DOHH2 (cell line): Measurements from ENCODE around the gene COX10.

Experiments used
- H3F3A ChIP-seq: fragments of 200-600 bp; sonication (generic), shearing (Covaris generic); 2 replicates; pipeline ENCODE4 v1.6.0; 2016; ENCODE audit warnings: antibody characterized with exemption, mild to moderate bottlenecking; ENCODE audit not compliant: control insufficient read depth, insufficient read depth
- H3K27ac ChIP-seq: fragments of 200-600 bp; sonication (generic); 2 replicates; pipeline ENCODE4 v1.5.1; 2014; ENCODE audit warnings: low read depth, mild to moderate bottlenecking, low read length, moderate library complexity
- H3K27me3 ChIP-seq: fragments of 200-600 bp; sonication (generic); 2 replicates; pipeline ENCODE4 v1.6.1; 2014; ENCODE audit warnings: mild to moderate bottlenecking, low read length, mixed read lengths; ENCODE audit not compliant: control insufficient read depth
- H3K36me3 ChIP-seq: fragments of 200-600 bp; sonication (generic); 2 replicates; pipeline ENCODE4 v1.6.1; 2014; ENCODE audit warnings: mild to moderate bottlenecking, low read length, moderate library complexity, mixed read lengths; ENCODE audit not compliant: control insufficient read depth
- H3K4me1 ChIP-seq: fragments of 200-600 bp; sonication (generic); 2 replicates; pipeline ENCODE4 v1.6.1; 2014; ENCODE audit warnings: mild to moderate bottlenecking, low read length, mixed read lengths; ENCODE audit not compliant: control insufficient read depth
- H3K4me2 ChIP-seq: fragments of 200-600 bp; sonication (generic); 2 replicates; pipeline ENCODE4 v1.6.0; 2014; ENCODE audit warnings: mild to moderate bottlenecking, low read length, moderate library complexity
- H3K4me3 ChIP-seq: fragments of 200-600 bp; sonication (generic); 2 replicates; pipeline ENCODE4 v1.5.1; 2014; ENCODE audit warnings: mild to moderate bottlenecking, low read length, mixed read lengths
- H3K79me2 ChIP-seq: fragments of 200-600 bp; sonication (generic); 2 replicates; pipeline ENCODE4 v1.6.1; 2014; ENCODE audit warnings: mild to moderate bottlenecking, low read length, mixed read lengths; ENCODE audit not compliant: control insufficient read depth
- H3K9me2 ChIP-seq: fragments of 200-600 bp; sonication (generic); replicated peaks from 2 replicates; pipeline ENCODE4 v1.6.1; 2014; ENCODE audit warnings: mild to moderate bottlenecking, low read length, mixed read lengths; ENCODE audit not compliant: control insufficient read depth
- H3K9me3 ChIP-seq: fragments of 200-600 bp; sonication (generic); 2 replicates; pipeline ENCODE4 v1.6.1; 2014; ENCODE audit warnings: antibody characterized with exemption, low read length, mixed read lengths; ENCODE audit not compliant: control insufficient read depth, insufficient read depth
- H4K20me1 ChIP-seq: fragments of 200-600 bp; sonication (generic); 2 replicates; pipeline ENCODE4 v1.6.0; 2014; ENCODE audit warnings: low read depth, mild to moderate bottlenecking, antibody characterized with exemption, low read length, moderate library complexity; ENCODE audit not compliant: control insufficient read depth, insufficient read depth
- EZH2phosphoT487 ChIP-seq: fragments of 200-600 bp; sonication (generic); IDR thresholded peaks from 2 replicates; pipeline ENCODE4 v1.6.1; 2017; ENCODE audit warnings: borderline replicate concordance, mild to moderate bottlenecking, antibody characterized with exemption, low read length, moderate library complexity, mixed read lengths
- TF ChIP-seq, protein P1 (sequence below): fragments of 200-600 bp; sonication (generic); IDR thresholded peaks from one replicate; pipeline ENCODE4 v1.5.1; 2014; ENCODE audit warnings: antibody characterized with exemption, mild to moderate bottlenecking, low read depth, low read length; ENCODE audit not compliant: poor library complexity, severe bottlenecking

Gene COX10

DNA sequence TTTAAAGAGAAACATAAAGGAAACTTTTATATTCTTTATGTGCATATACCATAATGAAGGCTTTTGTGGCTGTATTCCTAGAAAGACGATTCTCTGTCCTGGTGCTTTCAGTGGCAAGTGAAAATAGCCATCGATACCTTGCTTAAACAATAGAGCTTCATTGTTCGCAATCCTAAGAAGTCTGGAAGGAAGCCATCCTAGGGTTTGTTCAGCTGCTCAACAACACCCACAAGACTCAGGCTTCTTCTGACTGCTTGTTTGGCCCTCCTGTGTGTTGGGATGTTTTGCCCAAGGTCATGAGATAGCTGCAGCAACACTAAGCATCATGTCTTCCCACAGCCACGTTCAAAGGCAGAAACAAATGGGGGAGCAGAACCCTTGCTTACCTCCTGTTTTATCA, 36.1 kb upstream of the COX10 start:
- no peak for TF ChIP-seq EZH2phosphoT487
- TF ChIP-seq, protein P1, sequence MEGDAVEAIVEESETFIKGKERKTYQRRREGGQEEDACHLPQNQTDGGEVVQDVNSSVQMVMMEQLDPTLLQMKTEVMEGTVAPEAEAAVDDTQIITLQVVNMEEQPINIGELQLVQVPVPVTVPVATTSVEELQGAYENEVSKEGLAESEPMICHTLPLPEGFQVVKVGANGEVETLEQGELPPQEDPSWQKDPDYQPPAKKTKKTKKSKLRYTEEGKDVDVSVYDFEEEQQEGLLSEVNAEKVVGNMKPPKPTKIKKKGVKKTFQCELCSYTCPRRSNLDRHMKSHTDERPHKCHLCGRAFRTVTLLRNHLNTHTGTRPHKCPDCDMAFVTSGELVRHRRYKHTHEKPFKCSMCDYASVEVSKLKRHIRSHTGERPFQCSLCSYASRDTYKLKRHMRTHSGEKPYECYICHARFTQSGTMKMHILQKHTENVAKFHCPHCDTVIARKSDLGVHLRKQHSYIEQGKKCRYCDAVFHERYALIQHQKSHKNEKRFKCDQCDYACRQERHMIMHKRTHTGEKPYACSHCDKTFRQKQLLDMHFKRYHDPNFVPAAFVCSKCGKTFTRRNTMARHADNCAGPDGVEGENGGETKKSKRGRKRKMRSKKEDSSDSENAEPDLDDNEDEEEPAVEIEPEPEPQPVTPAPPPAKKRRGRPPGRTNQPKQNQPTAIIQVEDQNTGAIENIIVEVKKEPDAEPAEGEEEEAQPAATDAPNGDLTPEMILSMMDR: no peak
- Histone ChIP-seq H4K20me1 (no peaks in the 10 kb centered on the region), H3K4me2 (no peak overlapping the region), H3K79me2 (no peaks in the 10 kb centered on the region), H3K4me1 (no peaks in the 10 kb centered on the region), H3K9me2 (no peaks in the 10 kb centered on the region), H3F3A (no peaks in the 10 kb centered on the region; the same call in 1 of the 2 replicates), H3K27me3 (no peaks in the 10 kb centered on the region), H3K27ac (no peak overlapping the region), H3K4me3 (no peak overlapping the region), H3K9me3 (no peaks in the 10 kb centered on the region), H3K36me3 (peaks cover 35% of the 10 kb centered on the region)

DNA sequence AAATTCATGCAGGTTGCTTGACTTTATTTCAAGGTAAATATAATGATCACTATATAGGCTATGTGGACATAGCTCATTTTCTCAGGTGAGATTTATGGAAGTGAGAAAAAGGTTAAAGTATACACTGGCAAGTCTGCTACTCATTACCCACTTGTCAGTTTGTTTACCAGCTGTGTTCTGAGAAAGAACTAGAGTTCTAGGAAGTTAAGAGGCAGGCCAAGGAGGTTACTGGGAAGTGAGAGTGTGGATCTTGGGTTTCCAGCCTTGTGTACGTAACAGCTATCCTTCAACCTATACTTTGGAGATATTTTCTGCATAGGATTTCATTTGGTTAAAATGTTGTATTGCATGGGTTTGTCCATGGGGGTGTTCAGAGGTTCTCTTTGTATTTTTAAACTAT, 31.9 kb upstream of the COX10 start:
- H3K9me3 ChIP-seq: no peaks in the 10 kb centered on the region
- no peaks in the 10 kb centered on the region for H4K20me1 ChIP-seq
- H3K27me3 ChIP-seq: no peaks in the 10 kb centered on the region
- H3K36me3 ChIP-seq: peaks cover 20% of the 10 kb centered on the region
- H3K4me1 ChIP-seq: no peaks in the 10 kb centered on the region
- H3K79me2 ChIP-seq: peaks cover 13% of the 10 kb centered on the region
- no peaks in the 10 kb centered on the region for H3K9me2 ChIP-seq
- no peak overlapping the region for H3K4me2 ChIP-seq
- no peak overlapping the region for H3K27ac ChIP-seq
- TF ChIP-seq, protein P1: no peak
- TF ChIP-seq EZH2phosphoT487: no peak
- H3F3A ChIP-seq: no peaks in the 10 kb centered on the region; the same call in 1 of the 2 replicates
- H3K4me3 ChIP-seq: no peak overlapping the region

DNA sequence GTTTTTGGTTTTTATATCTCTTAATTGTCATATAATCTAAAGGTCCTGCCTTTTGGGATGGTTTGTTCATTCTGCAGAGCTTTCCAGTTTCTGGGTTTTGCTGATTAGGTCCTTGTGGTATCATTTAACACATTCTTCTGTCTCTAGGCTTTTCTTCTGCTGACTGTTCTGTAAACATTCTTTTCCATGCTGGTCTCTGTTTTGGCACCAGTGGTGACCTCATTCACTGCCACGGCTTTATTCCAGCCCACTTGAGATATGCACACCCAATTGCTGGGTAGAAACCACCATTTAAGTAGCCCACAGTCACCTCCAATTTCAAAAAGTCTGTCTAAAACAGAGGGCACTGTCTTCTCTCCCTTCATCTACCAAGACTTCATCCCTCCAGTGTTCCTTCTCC, 31.1 kb upstream of the COX10 start:
- Histone ChIP-seq H3K27me3 (no peaks in the 10 kb centered on the region), H3K4me2 (no peak overlapping the region), H3K9me2 (no peaks in the 10 kb centered on the region), H3K4me1 (no peaks in the 10 kb centered on the region), H3K4me3 (no peak overlapping the region), H3K79me2 (peaks cover 13% of the 10 kb centered on the region), H4K20me1 (no peaks in the 10 kb centered on the region), H3K27ac (no peak overlapping the region), H3K9me3 (no peaks in the 10 kb centered on the region), H3K36me3 (peaks cover 17% of the 10 kb centered on the region), H3F3A (no peaks in the 10 kb centered on the region; the same call in 1 of the 2 replicates)
- TF ChIP-seq, protein P1: no peak
- no peak for TF ChIP-seq EZH2phosphoT487

DNA sequence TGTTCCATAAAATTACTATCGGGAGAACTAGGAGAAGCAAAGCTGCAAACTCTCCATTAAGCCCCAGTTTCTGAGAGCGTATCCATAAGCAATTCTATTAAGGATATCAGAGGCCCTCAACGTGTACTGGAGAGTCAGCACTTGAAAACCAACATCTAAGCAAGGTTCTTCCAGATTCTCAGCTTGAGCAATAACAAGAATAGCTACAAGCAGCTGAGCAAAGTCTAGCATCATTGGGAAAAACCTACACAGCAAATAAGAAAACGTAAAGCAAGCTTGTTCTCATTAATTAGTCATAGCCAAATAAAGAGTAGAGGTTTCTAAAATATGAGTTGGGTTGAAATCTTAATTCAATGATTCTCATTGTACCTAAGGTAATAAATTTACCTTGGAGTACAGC, 26.9 kb upstream of the COX10 start:
- H4K20me1 ChIP-seq: no peaks in the 10 kb centered on the region
- no peak overlapping the region for H3K4me3 ChIP-seq
- H3K36me3 ChIP-seq: no peaks in the 10 kb centered on the region
- H3K9me3 ChIP-seq: no peaks in the 10 kb centered on the region
- no peaks in the 10 kb centered on the region for H3K4me1 ChIP-seq
- no peaks in the 10 kb centered on the region for H3K27me3 ChIP-seq
- TF ChIP-seq, protein P1: no peak
- TF ChIP-seq EZH2phosphoT487: no peak
- no peak overlapping the region for H3K27ac ChIP-seq
- H3F3A ChIP-seq: no peaks in the 10 kb centered on the region
- H3K9me2 ChIP-seq: no peaks in the 10 kb centered on the region
- H3K4me2 ChIP-seq: no peak overlapping the region
- peaks cover 23% of the 10 kb centered on the region for H3K79me2 ChIP-seq
